C4-2B (cell line): ENCODE measurements around the gene PARVA.

ENCODE experiments used
- ZFX ChIP-seq: fragments of 450-650 bp; IDR thresholded peaks from 2 replicates; pipeline ENCODE4 v1.6.1; 2017
- TF ChIP-seq, protein P1 (sequence below): fragments of 450-650 bp; conservative IDR thresholded peaks from 2 replicates; pipeline ENCODE4 v1.5.1; 2017; ENCODE audit warnings: mild to moderate bottlenecking

GRCh38 chr11:12581416-12581815, 204.0 kb downstream of the PARVA start:
- TF ChIP-seq, protein P1, sequence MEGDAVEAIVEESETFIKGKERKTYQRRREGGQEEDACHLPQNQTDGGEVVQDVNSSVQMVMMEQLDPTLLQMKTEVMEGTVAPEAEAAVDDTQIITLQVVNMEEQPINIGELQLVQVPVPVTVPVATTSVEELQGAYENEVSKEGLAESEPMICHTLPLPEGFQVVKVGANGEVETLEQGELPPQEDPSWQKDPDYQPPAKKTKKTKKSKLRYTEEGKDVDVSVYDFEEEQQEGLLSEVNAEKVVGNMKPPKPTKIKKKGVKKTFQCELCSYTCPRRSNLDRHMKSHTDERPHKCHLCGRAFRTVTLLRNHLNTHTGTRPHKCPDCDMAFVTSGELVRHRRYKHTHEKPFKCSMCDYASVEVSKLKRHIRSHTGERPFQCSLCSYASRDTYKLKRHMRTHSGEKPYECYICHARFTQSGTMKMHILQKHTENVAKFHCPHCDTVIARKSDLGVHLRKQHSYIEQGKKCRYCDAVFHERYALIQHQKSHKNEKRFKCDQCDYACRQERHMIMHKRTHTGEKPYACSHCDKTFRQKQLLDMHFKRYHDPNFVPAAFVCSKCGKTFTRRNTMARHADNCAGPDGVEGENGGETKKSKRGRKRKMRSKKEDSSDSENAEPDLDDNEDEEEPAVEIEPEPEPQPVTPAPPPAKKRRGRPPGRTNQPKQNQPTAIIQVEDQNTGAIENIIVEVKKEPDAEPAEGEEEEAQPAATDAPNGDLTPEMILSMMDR, result no peak
- no peak for TF ChIP-seq ZFX
